UCSD-AML1 (cell line): Measurements from ENCODE around the gene HNRNPH1.
A peak's percentile ranks its signal among the peaks of the same experiment; 100 is the strongest.
"Not testable (repeated sequence)": the region's sequence is repeated elsewhere in the genome, so short reads cannot be mapped to it uniquely, and the experiment has no call there.

Source experiments
- DNase-seq: peaks from one replicate; lab custom pipeline; 2025; ENCODE audit not compliant: unreplicated experiment; lab: John Stamatoyannopoulos, UW

The HNRNPH1 gene

GRCh38 chr5:179623003-179623905 is at the start of gene HNRNPH1:
Gene HNRNPH1, minus strand, starts transcription at chr5:179623671. Its CDS starts 538 bp downstream, at chr5:179623133.
- peak; percentile 99 for DNase-seq

- peak; percentile 54 for DNase-seq
Observed at GRCh38 chr5:179668391-179668790, 44.9 kb upstream of the HNRNPH1 start.

GRCh38 chr5:179661647-179662046 is 38.2 kb upstream of the HNRNPH1 start:
- not testable (repeated sequence) for DNase-seq

GRCh38 chr5:179658179-179658856 is 34.8 kb upstream of the HNRNPH1 start:
- peak; percentile 21 for DNase-seq

- DNase-seq, result not testable (repeated sequence)
Observed at GRCh38 chr5:179657302-179658178, 34.1 kb upstream of the HNRNPH1 start.

- not testable (repeated sequence) for DNase-seq
Observed at GRCh38 chr5:179653135-179653534, 29.7 kb upstream of the HNRNPH1 start.

- not testable (repeated sequence) for DNase-seq
Observed at GRCh38 chr5:179650245-179650644, 26.8 kb upstream of the HNRNPH1 start.

GRCh38 chr5:179649166-179649703 is 25.8 kb upstream of the HNRNPH1 start:
- not testable (repeated sequence) for DNase-seq

- no peak for DNase-seq
Observed at GRCh38 chr5:179648410-179648809, 24.9 kb upstream of the HNRNPH1 start.

- DNase-seq, result not testable (repeated sequence)
Observed at GRCh38 chr5:179644766-179645165, 21.3 kb upstream of the HNRNPH1 start.

GRCh38 chr5:179643141-179643920 is 19.9 kb upstream of the HNRNPH1 start:
- DNase-seq, result not testable (repeated sequence)

GRCh38 chr5:179642626-179643025 is 19.2 kb upstream of the HNRNPH1 start:
- not testable (repeated sequence) for DNase-seq

GRCh38 chr5:179641745-179642144 is 18.3 kb upstream of the HNRNPH1 start:
- DNase-seq, result not testable (repeated sequence)

- not testable (repeated sequence) for DNase-seq
Observed at GRCh38 chr5:179639296-179639695, 15.8 kb upstream of the HNRNPH1 start.

- not testable (repeated sequence) for DNase-seq
Observed at GRCh38 chr5:179634370-179635172, 11.1 kb upstream of the HNRNPH1 start.

- not testable (repeated sequence) for DNase-seq
Observed at GRCh38 chr5:179633501-179634369, 10.3 kb upstream of the HNRNPH1 start.

- no peak for DNase-seq
Observed at GRCh38 chr5:179624841-179625271, 1.4 kb upstream of the HNRNPH1 start.
